DMS53 (cell line): Measurements from ENCODE around the gene SIRT2.
"Not testable (repeated sequence)": the region's sequence is repeated elsewhere in the genome, so short reads cannot be mapped to it uniquely, and the experiment has no call there.

Experiments
- DNase-seq: peaks from one replicate; lab custom pipeline; 2025; lab: John Stamatoyannopoulos, UW

The SIRT2 gene

DNA sequence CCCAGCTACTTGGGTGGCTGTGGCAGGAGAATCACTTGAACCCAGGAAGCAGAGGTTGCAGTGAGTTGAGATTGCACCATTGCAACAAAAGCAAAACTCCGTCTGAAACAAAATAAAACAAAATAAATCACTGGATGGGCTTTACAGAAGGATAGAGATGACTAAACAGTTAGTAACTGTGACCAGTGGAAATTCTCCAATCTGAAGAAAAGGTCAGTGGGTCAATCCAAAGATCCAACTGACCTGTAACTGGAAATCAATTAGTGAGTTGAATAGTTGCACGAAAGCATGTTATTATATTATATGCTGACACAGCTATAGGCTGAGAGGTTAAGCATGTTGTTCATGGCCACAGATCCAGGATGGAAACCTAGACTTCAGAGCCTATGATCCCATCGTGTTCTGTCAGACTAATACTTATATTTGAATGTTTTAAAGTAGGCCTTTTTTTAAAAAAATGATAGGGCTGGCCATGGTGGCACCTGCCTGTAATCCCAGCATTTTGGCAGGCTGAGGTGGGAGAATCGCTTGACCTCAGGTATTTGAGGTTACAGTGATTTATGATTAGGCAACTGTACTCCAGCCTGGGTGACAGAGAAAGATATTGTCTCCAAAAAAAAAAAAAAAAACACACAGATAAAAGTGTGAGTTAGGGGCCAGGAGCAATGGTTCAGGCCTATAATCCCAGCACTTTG lies 69.2 kb downstream of the SIRT2 start:
- no peak for DNase-seq

GRCh38 chr19:38829203-38829602 lies 70.2 kb downstream of the SIRT2 start:
- not testable (repeated sequence) for DNase-seq
